Colonic mucosa (tissue), 4 donors: Measurements from ENCODE around the gene C16orf74. TPM values are rescaled to one million over a fixed set of nuclear protein-coding genes. Genes with fewer than 3 reads are reported as not detected.

Experiments used
- DNase-seq: peaks from one replicate; pipeline ENCODE4 v3.0.0-alpha.2; 2020
- H3K27ac ChIP-seq: fragments of 200-600 bp; one replicate; pipeline ENCODE4 v1.8.0; 2021
- H3K27me3 ChIP-seq: fragments of 200-600 bp; one replicate; pipeline ENCODE4 v1.8.0; 2021
- H3K36me3 ChIP-seq: fragments of 200-600 bp; one replicate; pipeline ENCODE4 v1.8.0; 2021
- H3K4me1 ChIP-seq: fragments of 200-600 bp; one replicate; pipeline ENCODE4 v1.8.0; 2021; ENCODE audit warnings: mild to moderate bottlenecking
- H3K4me3 ChIP-seq: fragments of 200-600 bp; one replicate; pipeline ENCODE4 v1.8.0; 2021
- H3K9ac ChIP-seq, 2 donors: one replicate each; pipeline ENCODE4 v1.7.0; 2013; ENCODE audit warnings: control low read depth in 2 of 2, low read depth in 2 of 2, low read length in 2 of 2
- H3K9me3 ChIP-seq: fragments of 200-600 bp; one replicate; pipeline ENCODE4 v1.8.0; 2021
- intact Hi-C: fragments of 100-400 bp; cut with DNase I; formaldehyde crosslinking; loops from one replicate; pipeline ENCODE4 v1.14.1; 2022
- total RNA-seq, 2 donors: library from RNA; stranded (reverse); fragmentation: NEBNext Ultra II Directional in 1 of 2; extraction: Animal tissue kit (Norgen Biotek cat#: 25700) in 1 of 2; gene quantifications; one replicate each; pipeline ENCODE4 v1.2.1, GENCODE V29; 2021
- TF ChIP-seq, protein P1 (sequence below): fragments of 200-600 bp; IDR thresholded peaks from one replicate; pipeline ENCODE4 v1.8.0; 2022; ENCODE audit warnings: antibody characterized with exemption, mild to moderate bottlenecking
- donor health status: healthy.
- donor health status: DM: no; HTN: no; CAD: no.
- donor health status: DM: no; HTN: no; CAD: no.

Gene C16orf74
- total RNA-seq, 2 donors from 2014 or later, result 0.37 to 0.96 TPM

DNA sequence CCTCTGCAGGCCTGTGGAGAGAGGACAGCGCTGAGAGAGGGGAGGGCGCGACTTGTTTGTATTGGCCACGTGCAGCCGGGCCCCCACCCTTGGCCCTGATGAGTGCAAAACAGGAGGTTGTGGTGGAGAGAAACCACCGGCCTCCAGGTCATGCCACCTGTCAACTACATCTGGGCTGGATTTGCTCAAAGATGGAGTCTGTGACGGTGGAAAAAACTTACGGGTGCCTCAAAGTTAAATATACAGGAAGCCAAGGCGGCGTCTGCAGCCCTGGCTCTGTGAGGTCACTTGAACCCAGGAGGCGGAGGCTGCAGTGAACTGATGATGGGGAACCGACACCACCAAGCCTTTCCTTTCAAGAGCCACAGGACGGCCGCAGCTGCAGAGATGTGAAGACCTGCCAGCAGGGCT is 15.7 kb downstream of the C16orf74 start:
- Histone ChIP-seq H3K4me3 (no peak overlapping the region), H3K27me3 (no peaks in the 10 kb centered on the region), H3K27ac (no peak overlapping the region), H3K4me1 (no peaks in the 10 kb centered on the region), H3K36me3 (no peaks in the 10 kb centered on the region), H3K9ac (no peak overlapping the region), H3K9me3 (no peaks in the 10 kb centered on the region)
- TF ChIP-seq, protein P1, sequence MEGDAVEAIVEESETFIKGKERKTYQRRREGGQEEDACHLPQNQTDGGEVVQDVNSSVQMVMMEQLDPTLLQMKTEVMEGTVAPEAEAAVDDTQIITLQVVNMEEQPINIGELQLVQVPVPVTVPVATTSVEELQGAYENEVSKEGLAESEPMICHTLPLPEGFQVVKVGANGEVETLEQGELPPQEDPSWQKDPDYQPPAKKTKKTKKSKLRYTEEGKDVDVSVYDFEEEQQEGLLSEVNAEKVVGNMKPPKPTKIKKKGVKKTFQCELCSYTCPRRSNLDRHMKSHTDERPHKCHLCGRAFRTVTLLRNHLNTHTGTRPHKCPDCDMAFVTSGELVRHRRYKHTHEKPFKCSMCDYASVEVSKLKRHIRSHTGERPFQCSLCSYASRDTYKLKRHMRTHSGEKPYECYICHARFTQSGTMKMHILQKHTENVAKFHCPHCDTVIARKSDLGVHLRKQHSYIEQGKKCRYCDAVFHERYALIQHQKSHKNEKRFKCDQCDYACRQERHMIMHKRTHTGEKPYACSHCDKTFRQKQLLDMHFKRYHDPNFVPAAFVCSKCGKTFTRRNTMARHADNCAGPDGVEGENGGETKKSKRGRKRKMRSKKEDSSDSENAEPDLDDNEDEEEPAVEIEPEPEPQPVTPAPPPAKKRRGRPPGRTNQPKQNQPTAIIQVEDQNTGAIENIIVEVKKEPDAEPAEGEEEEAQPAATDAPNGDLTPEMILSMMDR, result no peak
- DNase-seq, result no peak
- intact Hi-C loops, result no loop called here

DNA sequence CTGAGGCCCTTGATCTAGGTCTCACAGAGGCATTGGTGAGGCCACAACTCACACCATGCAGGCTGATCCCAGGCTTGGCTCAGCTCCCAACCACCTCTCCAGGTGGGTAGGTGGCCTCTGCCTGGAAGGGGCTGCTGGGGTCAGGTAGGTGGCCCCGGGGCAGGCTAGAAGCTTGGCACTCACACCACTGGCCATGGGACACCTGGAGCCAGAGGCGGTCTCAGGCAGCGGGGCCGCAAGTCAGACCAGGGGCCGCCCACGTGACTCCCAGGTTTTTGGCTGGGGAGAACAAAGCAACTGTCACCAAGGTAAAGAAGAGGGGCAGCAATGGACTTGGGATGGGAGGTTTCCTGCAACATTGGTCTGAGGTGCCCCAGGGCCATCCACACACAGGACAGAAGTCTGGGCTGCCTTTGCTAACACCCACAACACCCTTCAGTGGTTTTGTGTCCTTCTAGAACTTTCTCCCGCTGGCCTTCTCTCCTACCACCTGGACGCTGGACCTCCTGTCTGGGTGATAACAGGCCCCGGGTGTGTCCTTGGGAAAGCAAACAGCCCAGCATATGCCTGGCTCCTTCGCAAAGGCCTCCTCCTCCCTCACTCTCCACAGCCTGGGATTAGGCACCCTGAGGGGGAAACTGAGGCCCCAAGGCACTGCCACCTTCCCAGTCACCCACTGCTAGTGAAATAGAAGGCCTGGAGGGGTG is 16.4 kb downstream of the C16orf74 start:
- no peak overlapping the region for H3K4me3 ChIP-seq
- no peaks in the 10 kb centered on the region for H3K4me1 ChIP-seq
- peak overlapping the region in 1 of 2 donors; percentile 26 for H3K9ac ChIP-seq
- H3K36me3 ChIP-seq, result no peaks in the 10 kb centered on the region
- DNase-seq, result no peak
- no peaks in the 10 kb centered on the region for H3K9me3 ChIP-seq
- no peaks in the 10 kb centered on the region for H3K27me3 ChIP-seq
- intact Hi-C loops, result no loop called here
- TF ChIP-seq, protein P1, result no peak
- no peak overlapping the region for H3K27ac ChIP-seq

DNA sequence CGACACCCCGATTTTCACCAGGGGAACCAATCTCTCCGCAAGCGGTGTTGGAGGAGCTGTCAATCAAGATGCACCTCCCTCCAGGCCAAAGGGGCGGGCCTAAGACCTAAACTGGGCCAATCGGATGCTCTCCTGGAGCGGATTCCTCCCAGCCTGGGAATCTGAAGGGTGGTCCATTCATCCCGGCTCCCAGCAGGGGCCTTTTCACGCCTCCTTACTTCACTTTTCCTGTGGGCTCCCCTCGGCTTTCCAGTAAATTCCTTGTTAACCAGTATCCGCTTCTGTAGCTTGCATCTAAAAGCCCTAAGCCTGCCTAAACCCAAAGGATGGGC is 17.1 kb downstream of the C16orf74 start:
- TF ChIP-seq, protein P1, result no peak
- DNase-seq, result no peak
- no peak overlapping the region for H3K27ac ChIP-seq
- H3K4me1 ChIP-seq, result no peaks in the 10 kb centered on the region
- H3K9me3 ChIP-seq, result no peaks in the 10 kb centered on the region
- H3K27me3 ChIP-seq, result no peaks in the 10 kb centered on the region
- intact Hi-C loops, result no loop called here
- H3K36me3 ChIP-seq, result no peaks in the 10 kb centered on the region
- H3K4me3 ChIP-seq, result no peak overlapping the region
- no peak overlapping the region for H3K9ac ChIP-seq

DNA sequence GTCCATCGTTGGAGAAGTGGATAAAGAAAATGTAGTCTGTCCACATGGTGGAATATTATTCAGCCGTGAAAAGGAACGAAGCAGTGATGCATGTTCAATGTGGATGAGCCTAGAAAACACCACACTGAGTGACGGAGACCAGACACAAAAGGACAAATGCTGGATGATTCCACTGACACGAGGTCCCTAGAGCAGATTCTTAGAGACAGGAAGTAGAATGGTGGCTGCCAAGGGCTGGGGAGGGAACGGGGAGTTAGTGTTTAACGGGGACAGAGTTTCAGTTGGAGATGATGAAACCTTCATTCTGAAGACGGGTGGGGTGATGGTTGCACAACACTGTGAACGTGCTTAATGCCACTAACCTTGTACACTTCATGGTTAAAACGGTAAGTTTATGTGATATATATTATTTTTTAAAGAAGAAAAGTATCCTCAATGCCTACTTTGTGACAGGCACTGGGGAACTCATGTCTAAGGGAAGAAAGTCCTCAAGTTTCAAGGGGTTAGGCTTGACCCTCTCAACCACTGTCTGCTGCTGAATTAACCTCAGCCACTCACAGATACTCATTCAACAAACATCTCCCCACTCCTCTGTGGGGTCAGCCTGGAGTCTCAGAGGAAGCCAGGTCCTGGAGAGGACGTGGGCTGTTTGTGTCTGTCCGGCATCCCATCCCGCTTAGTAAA is 17.6 kb downstream of the C16orf74 start:
- H3K9ac ChIP-seq, result no peak overlapping the region
- no peak overlapping the region for H3K27ac ChIP-seq
- TF ChIP-seq, protein P1, result no peak
- no peaks in the 10 kb centered on the region for H3K4me1 ChIP-seq
- DNase-seq, result no peak
- no peaks in the 10 kb centered on the region for H3K9me3 ChIP-seq
- no peaks in the 10 kb centered on the region for H3K27me3 ChIP-seq
- H3K4me3 ChIP-seq, result no peak overlapping the region
- intact Hi-C loops, result no loop called here
- no peaks in the 10 kb centered on the region for H3K36me3 ChIP-seq

DNA sequence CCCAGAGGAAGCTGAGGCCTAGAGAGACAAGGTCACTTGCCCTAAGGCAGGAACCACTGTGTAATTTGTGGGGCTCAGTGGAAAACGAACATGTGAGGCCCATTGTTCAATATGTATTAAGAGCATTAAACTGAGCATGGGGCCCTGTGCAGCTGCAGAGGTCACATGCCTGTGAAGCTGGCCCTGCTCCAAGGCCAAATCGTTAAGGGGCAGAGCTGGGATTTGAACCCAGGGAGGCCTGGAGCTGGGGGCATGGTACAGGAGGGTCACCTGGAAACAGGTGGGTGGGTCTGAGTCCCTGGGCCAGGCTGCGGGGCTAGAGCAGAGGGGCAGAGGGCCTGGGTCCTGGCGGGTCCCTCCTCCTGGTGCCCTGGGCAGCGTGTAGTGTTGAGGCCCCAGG is 19.7 kb downstream of the C16orf74 start:
- Histone ChIP-seq H3K36me3 (no peaks in the 10 kb centered on the region), H3K4me3 (no peak overlapping the region), H3K27ac (no peak overlapping the region), H3K9ac (no peak overlapping the region), H3K4me1 (no peaks in the 10 kb centered on the region), H3K27me3 (no peaks in the 10 kb centered on the region), H3K9me3 (no peaks in the 10 kb centered on the region)
- TF ChIP-seq, protein P1, result no peak
- DNase-seq, result no peak
- intact Hi-C loops, result no loop called here
